Cardiac fibroblast (primary cell): Measurements from ENCODE around the gene CCDC178.

Source experiments
- DNase-seq, 2 donors: peaks; one replicate each; pipeline versions ENCODE4 v3.0.0 to v3.0.0-alpha.2; 2010; ENCODE audit warnings: low read depth in 2 of 2
- H3K4me3 ChIP-seq, 2 donors: replicated peaks in 1 of 2; 1 replicate in 1 of 2; 2 replicates in 1 of 2; pipeline ENCODE4 v1.5.1; 2011; ENCODE audit warnings: low read depth in 2 of 2, low read length in 2 of 2, mild to moderate bottlenecking in 2 of 2, moderate library complexity in 1 of 2
- TF ChIP-seq, protein P1 (sequence below): IDR thresholded peaks from one replicate; pipeline ENCODE4 v1.5.1; 2011; ENCODE audit warnings: low read depth, mild to moderate bottlenecking, low read length, inconsistent platforms

Gene CCDC178

DNA sequence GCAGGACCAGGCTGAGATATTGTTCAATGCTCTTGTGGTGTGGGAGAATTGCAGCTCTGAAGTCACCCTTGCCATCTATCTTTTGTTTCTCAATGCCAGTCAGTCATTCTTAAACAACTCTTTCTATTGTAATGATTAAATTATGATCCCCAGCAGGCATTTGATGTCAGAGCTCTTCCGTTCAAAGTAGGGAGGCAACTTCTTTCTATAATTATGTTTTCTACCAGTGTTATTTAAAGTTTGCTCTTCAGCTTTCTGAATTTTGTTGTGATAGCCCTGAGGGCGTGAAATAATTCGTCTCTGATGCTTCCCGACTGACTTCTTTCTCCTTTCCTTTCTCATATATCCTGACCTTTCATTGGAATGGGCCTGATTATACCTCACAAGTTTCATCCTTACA lies 506.3 kb downstream of the CCDC178 start:
- DNase-seq, result no peak
- no peak overlapping the region for H3K4me3 ChIP-seq
- TF ChIP-seq, protein P1, sequence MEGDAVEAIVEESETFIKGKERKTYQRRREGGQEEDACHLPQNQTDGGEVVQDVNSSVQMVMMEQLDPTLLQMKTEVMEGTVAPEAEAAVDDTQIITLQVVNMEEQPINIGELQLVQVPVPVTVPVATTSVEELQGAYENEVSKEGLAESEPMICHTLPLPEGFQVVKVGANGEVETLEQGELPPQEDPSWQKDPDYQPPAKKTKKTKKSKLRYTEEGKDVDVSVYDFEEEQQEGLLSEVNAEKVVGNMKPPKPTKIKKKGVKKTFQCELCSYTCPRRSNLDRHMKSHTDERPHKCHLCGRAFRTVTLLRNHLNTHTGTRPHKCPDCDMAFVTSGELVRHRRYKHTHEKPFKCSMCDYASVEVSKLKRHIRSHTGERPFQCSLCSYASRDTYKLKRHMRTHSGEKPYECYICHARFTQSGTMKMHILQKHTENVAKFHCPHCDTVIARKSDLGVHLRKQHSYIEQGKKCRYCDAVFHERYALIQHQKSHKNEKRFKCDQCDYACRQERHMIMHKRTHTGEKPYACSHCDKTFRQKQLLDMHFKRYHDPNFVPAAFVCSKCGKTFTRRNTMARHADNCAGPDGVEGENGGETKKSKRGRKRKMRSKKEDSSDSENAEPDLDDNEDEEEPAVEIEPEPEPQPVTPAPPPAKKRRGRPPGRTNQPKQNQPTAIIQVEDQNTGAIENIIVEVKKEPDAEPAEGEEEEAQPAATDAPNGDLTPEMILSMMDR, result no peak

DNA sequence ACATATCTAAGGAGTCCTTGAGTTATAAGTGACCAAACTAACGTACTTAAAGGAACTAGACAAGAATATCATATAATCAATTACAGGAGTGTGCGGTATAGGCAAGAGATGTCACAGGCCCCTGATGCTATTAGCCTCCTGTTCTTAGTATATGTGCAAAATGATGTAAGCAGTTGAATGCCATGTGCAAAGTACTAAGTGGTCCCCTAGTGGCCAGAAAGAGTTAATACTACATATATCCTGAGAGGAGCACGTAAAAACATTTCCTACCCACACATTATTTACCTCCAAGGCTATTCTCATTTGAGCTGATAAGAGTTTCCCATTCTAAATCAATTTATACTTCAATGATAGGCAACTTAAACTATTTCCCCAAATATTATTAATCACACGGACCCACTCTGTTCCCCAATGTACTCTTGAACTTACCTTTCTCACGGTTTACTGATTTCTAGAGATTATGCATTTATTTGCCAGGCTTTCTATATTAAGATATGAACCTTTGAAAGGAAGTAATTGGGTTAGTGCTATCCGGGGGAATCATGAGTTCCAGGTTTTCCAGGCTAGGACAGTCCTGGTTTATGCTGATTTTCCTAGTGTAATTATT lies 509.7 kb downstream of the CCDC178 start:
- TF ChIP-seq, protein P1, result peak; percentile 65
- no peak overlapping the region for H3K4me3 ChIP-seq
- DNase-seq, result peak; percentile 67 to 68

DNA sequence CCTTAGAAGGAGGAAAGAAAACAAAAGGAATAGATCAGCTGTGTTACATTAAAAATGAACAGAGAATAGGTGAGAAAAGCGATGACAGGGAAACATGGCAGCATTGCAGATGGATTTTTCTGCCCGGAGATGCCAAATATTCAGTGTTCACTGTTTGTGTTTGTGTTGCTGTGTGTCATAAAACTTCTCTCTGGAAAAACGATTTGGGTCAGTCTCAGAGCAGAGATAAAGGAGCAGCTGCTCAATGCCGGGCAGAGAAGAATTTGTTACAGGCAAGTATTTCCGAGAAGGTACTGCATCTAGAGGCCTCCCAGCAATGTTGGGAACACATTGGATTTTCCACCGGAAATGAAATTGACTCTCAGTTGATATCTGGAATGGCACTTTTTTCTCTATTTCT lies 511.3 kb downstream of the CCDC178 start:
- DNase-seq, result peak in 1 of 2 donors; percentile 10

DNA sequence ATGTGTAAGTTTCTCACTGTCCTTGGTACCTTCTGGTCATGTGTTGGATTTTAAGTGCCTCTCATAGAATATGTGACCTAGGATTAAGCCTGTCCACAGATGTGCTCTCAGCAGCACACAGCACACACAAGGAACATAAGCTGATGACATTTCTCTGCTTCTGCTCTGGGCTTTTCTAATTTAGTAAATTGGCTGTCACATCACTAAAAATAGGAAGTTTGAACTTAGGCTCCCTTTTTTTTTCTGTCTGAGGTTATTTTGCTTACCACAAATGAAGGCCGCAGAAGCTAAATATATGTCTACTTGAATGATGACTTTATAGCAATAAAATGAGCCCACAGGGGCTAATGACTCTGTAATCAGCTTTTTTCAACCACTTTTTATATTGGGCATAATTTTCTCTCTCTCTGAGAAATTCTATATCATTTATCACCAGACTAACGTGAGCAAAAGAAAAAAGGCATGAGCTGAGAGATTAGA lies 517.5 kb downstream of the CCDC178 start:
- TF ChIP-seq, protein P1, result no peak
- H3K4me3 ChIP-seq, result no peak overlapping the region
- DNase-seq, result no peak

More for the DNA sequence above, 511.3 kb downstream of the CCDC178 start:
- no peak overlapping the region for H3K4me3 ChIP-seq
- TF ChIP-seq, protein P1, result no peak

DNA sequence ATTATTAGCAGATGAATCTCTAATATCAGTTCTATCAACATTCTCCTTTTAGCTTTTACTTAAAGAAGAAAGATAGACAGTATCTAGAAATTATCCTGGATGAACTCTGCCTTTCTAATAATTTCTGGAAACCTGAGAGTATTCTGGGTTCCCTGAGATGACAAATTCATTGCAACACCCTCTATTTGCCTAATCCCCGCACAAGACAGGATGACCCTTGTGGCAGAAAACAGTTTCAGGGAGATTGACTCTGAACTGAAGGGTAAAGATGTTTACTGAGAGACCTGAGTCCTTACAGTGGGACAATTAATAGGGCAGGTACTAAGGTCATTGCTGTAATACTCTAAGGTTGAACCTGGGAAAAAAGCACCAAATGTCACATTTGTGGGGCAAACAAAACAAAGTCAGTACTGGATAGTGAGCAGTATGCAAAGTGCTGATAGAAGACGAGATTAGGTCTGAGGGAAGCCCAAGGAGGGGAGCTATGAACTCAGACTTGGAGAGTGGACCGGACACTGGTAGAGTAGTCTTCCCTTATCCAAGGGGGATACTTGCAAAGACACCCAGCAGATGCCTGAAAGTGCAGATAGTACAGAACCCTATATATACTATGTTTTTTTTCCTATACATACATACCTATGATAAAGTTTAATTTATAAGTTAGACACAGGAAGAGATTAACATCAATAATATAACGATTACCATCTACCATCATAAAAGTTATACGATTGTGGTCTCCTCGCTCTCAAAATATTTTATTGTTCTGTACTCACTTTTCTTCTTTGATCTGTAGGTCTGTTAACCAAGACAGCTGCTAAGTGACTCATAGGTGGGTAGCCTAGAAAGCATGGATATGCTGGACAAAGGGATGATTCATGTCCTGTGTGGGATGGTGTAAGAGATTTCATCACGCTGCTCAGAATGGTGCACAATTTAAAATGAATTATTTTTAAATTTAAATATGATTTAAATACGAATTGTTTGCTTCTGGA lies 519.4 kb downstream of the CCDC178 start:
- TF ChIP-seq, protein P1, result no peak
- peak; percentile 84 to 96 for DNase-seq
- H3K4me3 ChIP-seq, result no peak overlapping the region

DNA sequence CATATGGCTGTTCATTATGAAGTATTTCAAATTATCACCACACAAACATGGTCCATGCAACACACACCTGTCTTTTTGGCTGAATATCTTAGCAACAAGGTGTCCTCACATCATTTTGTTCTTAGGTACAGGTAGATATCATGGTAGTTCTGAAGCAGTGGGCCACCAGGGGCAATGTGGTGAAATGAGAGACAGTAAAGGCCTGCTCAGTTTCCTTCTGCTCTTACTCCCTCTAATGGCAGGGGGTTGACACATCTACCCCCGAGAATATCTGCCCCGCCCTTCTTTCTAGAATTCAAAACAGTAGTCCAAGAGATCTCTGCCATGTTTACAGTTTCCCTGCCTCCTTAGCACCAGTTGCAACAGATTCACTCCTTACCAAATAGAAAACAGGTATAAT lies 520.7 kb downstream of the CCDC178 start:
- peak in 1 of 2 donors; percentile 28 for DNase-seq

More for the DNA sequence above, 520.7 kb downstream of the CCDC178 start:
- TF ChIP-seq, protein P1, result peak; percentile 26
- no peak overlapping the region for H3K4me3 ChIP-seq
